Panc1 (cell line): Measurements from ENCODE around the gene LHFPL3. TPM values are rescaled to one million over a fixed set of nuclear protein-coding genes. Genes with fewer than 3 reads are reported as not detected.

Source experiments
- ATAC-seq: fragments of 200-7000 bp; cut with Tn5 transposase; 2 replicates; pipeline ENCODE4 v1.9.1; 2020; ENCODE audit warnings: mild to moderate bottlenecking, moderate library complexity
- BruUV-seq: library from RNA; stranded (reverse); fragments of 400-500 nt; replicated peaks from 2 replicates; lab custom pipeline; 2021; lab: Mats Ljungman, UMichigan
- CTCF ChIA-PET: fragments of 300-600 bp; sonication (Branson Sonifier 250); formaldehyde crosslinking; loops from one replicate; lab custom pipeline; 2022; ENCODE audit warnings: antibody characterized with exemption; lab: Charles Lee
- POLR2A ChIA-PET: fragments of 300-600 bp; sonication (Branson Sonifier 250); formaldehyde crosslinking; loops from one replicate; lab custom pipeline; 2022; ENCODE audit warnings: antibody characterized with exemption; lab: Charles Lee
- DNase-seq: peaks from one replicate; pipeline ENCODE4 v3.0.0-alpha.2; 2010; ENCODE audit warnings: low read depth, low spot score
- H3K27ac ChIP-seq: 2 replicates; pipeline ENCODE4 v1.5.1; 2011; ENCODE audit warnings: mild to moderate bottlenecking, low read length, inconsistent platforms
- H3K27me3 ChIP-seq: fragments of 200-500 bp; sonication (Bioruptor generic); 2 replicates; pipeline ENCODE4 v1.6.0; 2014; ENCODE audit warnings: low read length, inconsistent platforms; ENCODE audit not compliant: control insufficient read depth, insufficient read depth
- H3K36me3 ChIP-seq: fragments of 200-500 bp; sonication (Bioruptor generic); 2 replicates; pipeline ENCODE4 v1.5.1; 2014; ENCODE audit warnings: inconsistent platforms, mild to moderate bottlenecking, low read length, moderate library complexity; ENCODE audit not compliant: control insufficient read depth, insufficient read depth
- H3K4me1 ChIP-seq: 2 replicates; pipeline ENCODE4 v1.5.1; 2011; ENCODE audit warnings: inconsistent platforms, mild to moderate bottlenecking, low read length, moderate library complexity; ENCODE audit not compliant: control insufficient read depth, insufficient read depth
- H3K4me3 ChIP-seq, 2 experiments: 2 replicates each; pipeline ENCODE4 v1.5.1; 2011 to 2012; ENCODE audit warnings: low read depth in 2 of 2, low read length in 2 of 2, mild to moderate bottlenecking in 2 of 2, inconsistent platforms in 1 of 2, moderate library complexity in 1 of 2
- H3K9me3 ChIP-seq: fragments of 200-500 bp; sonication (Bioruptor generic); 2 replicates; pipeline ENCODE4 v1.5.1; 2014; ENCODE audit warnings: low read depth, mild to moderate bottlenecking, inconsistent platforms, low read length, moderate library complexity; ENCODE audit not compliant: control insufficient read depth, insufficient read depth
- CTCF ChIP-seq: fragments of 450-650 bp; IDR thresholded peaks from 2 replicates; pipeline ENCODE4 v1.5.1; 2017; ENCODE audit warnings: mild to moderate bottlenecking
- POLR2AphosphoS5 ChIP-seq: IDR thresholded peaks from 2 replicates; pipeline ENCODE4 v1.6.1; 2012; ENCODE audit warnings: mild to moderate bottlenecking, low read depth, low read length, moderate library complexity
- REST ChIP-seq, 2 experiments: IDR thresholded peaks; 2 replicates each; pipeline ENCODE4 v1.6.1; 2011 to 2012; ENCODE audit warnings: low read depth in 2 of 2, control low read depth in 1 of 2, low read length in 1 of 2, mild to moderate bottlenecking in 1 of 2, moderate library complexity in 1 of 2; ENCODE audit not compliant: insufficient read depth in 1 of 2
- SIN3A ChIP-seq: IDR thresholded peaks from 2 replicates; pipeline ENCODE4 v1.6.1; 2012; ENCODE audit warnings: low read depth, mild to moderate bottlenecking, low read length, moderate library complexity, borderline replicate concordance; ENCODE audit not compliant: insufficient read depth
- TCF7L2 ChIP-seq: IDR thresholded peaks from 2 replicates; pipeline ENCODE4 v1.6.1; 2011; ENCODE audit warnings: mild to moderate bottlenecking, low read depth, low read length, inconsistent platforms
- in situ Hi-C: cut with HindIII; loops from 2 replicates; pipeline ENCODE4 v1.10.0; 2016; ENCODE audit warnings: low sequenced_read_pairs, low pct_unique_long_range_greater_than_20kb
- intact Hi-C: fragments of 100-400 bp; cut with micrococcal nuclease; formaldehyde crosslinking; loops from one replicate; pipeline ENCODE4 v1.10.0; 2022; ENCODE audit not compliant: unreplicated experiment
- total RNA-seq: library from RNA; stranded (reverse); gene quantifications from one replicate; pipeline ENCODE4 v1.2.1, GENCODE V29; 2021; ENCODE audit not compliant: unreplicated experiment

The LHFPL3 gene
- total RNA-seq, 1 experiment from 2014 or later = not detected

- DNase-seq = no peak
- no peak for TF ChIP-seq SIN3A
- no peak for TF ChIP-seq POLR2AphosphoS5
- TF ChIP-seq TCF7L2 = no peak
- TF ChIP-seq REST (IDR thresholded peaks at IDR 0.05; ENCODE audit: insufficient read depth in 1 of 2, low read depth in 2 of 2, low read length in 1 of 2) = no peak
- no peak for TF ChIP-seq CTCF
- Histone ChIP-seq H3K27me3 (no peaks in the 10 kb centered on the region), H3K9me3 (no peaks in the 10 kb centered on the region), H3K4me1 (0 out of 2 replicates have a peak, but pooled peaks cover 3% of the 10 kb centered on the region), H3K4me3 (no peak overlapping the region), H3K36me3 (no peaks in the 10 kb centered on the region), H3K27ac (no peak overlapping the region)
- intact Hi-C loops = no loop called here
- BruUV-seq = no TSS peak
- in situ Hi-C loops = no loop called here
- ATAC-seq = no peak
- ChIA-PET CTCF (no interaction called here), POLR2A (no interaction called here)
These were observed 605.2 kb downstream of the LHFPL3 start for GRCh38 chr7:104933521-104933988.

- in situ Hi-C loops = no loop called here
- DNase-seq = no peak
- H3K4me1 ChIP-seq = 0 out of 2 replicates have a peak, but pooled peaks cover 3% of the 10 kb centered on the region
- H3K4me3 ChIP-seq = no peak overlapping the region
- H3K9me3 ChIP-seq = no peaks in the 10 kb centered on the region
- ChIA-PET CTCF (no interaction called here), POLR2A (no interaction called here)
- intact Hi-C loops = no loop called here
- H3K27ac ChIP-seq = no peak overlapping the region
- BruUV-seq = no TSS peak
- no peak for ATAC-seq
- H3K36me3 ChIP-seq = no peaks in the 10 kb centered on the region
- TF ChIP-seq SIN3A (no peak), TCF7L2 (peak; percentile 43; the same call in 1 of the 2 replicates)
- no peaks in the 10 kb centered on the region for H3K27me3 ChIP-seq
These were observed 606.3 kb downstream of the LHFPL3 start for GRCh38 chr7:104934665-104935064.

GRCh38 chr7:104935276-104935675, 606.9 kb downstream of the LHFPL3 start:
- DNase-seq (no peak), ATAC-seq (no peak)
- TF ChIP-seq CTCF (no peak), SIN3A (no peak), TCF7L2 (no peak), POLR2AphosphoS5 (no peak), REST (IDR thresholded peaks at IDR 0.05; ENCODE audit: insufficient read depth in 1 of 2, low read depth in 2 of 2, low read length in 1 of 2) (no peak)
- Histone ChIP-seq H3K27me3 (no peaks in the 10 kb centered on the region), H3K9me3 (no peaks in the 10 kb centered on the region), H3K27ac (no peak overlapping the region), H3K4me3 (no peak overlapping the region), H3K36me3 (no peaks in the 10 kb centered on the region), H3K4me1 (0 out of 2 replicates have a peak, but pooled peaks cover 3% of the 10 kb centered on the region)
- intact Hi-C loops (no loop called here), in situ Hi-C loops (no loop called here)
- POLR2A ChIA-PET = no interaction called here
- no TSS peak for BruUV-seq
- CTCF ChIA-PET = no interaction called here
